HPDE6-E6E7 (cell line): ENCODE data around the gene CSRP1.
"Not testable (repeated sequence)": the region's sequence is repeated elsewhere in the genome, so short reads cannot be mapped to it uniquely, and the experiment has no call there.

ENCODE experiments used
- DNase-seq: peaks from one replicate; pipeline ENCODE4 v3.0.0; 2011; ENCODE audit warnings: missing footprints; ENCODE audit errors: extremely low spot score

The CSRP1 gene

DNA sequence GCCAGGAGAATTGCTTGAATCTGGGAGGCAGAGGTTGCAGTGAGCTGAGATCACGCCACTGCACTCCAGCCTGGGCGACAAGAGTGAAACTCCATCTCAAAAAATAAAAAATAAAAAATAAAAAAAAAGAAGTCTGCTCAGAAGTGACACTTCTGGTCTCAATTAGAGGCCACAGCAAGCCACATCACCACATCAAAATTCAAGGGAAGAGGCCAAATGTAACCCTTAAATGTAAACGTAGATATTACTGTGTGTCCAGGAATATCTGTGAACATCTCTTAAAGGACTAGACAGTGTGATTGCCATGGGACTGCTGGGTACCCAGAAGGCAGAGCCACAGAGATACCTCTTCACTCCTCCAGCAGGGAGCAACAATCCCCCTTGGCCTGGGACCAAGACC lies 28.3 kb downstream of the CSRP1 start:
- DNase-seq = not testable (repeated sequence)

- DNase-seq = peak; percentile 72
These were observed 30.1 kb downstream of the CSRP1 start for GRCh38 chr1:201476670-201477344.

DNA sequence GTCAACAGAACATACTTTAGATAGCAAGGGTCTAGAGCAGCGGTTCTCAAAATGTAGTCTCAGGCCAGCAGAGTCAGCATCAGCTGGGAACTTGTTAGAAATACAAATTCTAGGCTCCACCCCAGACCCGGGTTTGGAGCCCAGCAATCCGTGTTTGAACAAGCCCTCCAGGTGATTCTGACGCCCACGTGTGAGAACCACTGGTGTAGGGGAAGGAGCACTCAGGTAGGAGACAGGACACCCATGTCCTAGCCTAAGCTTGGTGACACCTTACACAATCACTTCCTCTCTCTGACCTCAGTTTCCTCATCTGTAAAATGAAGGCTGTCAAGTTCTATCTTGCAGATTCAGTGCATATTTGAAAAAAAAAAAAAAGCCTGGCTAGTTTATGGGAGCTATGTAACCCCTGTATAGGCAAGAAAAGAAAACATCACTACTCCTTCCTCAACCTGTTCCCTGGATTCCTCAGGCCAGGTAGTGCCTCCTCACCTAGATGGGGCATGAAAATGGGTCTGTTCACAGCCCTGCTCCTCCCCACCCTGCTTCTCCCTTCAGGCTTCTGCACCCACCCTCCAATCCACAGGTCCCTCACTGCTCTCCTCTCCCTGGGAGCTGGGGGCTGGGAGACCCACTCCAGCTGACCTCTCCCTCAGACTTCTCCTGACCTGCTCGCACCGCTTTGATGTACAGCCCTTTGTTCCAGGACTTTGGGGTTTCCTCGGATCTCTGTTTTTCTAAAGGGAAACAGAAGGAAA lies 30.8 kb downstream of the CSRP1 start:
- DNase-seq = no peak

GRCh38 chr1:201475130-201475529 lies 31.8 kb downstream of the CSRP1 start:
- DNase-seq = no peak

DNA sequence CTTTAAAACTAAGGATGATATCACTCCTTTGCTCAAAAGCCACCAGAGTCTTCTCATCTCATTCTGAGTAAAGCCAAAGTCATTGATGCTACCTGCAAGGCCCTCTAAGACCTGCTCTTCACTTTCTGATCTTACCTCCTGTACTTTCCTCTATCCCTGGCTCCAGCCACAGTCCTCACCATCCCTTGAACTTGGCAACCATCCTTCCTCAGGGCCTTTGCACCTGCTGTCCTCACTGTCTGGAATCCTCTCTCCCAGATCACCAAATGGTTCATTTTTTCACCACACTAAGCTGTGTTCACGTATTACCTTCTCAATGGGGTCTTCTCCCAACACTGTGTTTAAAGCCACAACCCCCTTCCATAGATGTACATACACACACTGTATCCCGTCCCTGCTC lies 33.6 kb downstream of the CSRP1 start:
- no peak for DNase-seq

- DNase-seq = not testable (repeated sequence)
These were observed 34.6 kb downstream of the CSRP1 start for GRCh38 chr1:201472321-201472720.

- DNase-seq = no peak
These were observed 35.2 kb downstream of the CSRP1 start for GRCh38 chr1:201471772-201472171.

DNA sequence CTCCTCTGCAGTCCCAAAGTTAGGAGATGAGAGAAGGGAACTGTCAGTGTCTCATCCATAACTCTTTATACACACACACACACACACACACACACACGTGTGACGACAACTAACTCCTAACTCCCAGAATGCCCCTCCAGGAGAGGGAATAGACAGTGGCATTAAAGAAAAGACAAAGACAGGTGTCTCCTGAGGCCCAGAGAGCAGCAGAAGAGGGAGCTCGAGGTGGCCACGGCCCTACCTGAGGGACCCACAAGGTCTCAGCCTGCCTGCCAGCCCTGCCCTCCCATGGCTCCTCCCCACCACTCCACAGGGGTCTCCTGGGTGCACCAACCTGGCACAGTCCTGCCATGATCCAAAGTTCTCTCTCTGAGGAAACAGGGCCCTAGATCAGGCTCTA lies 36.3 kb downstream of the CSRP1 start:
- DNase-seq = no peak

DNA sequence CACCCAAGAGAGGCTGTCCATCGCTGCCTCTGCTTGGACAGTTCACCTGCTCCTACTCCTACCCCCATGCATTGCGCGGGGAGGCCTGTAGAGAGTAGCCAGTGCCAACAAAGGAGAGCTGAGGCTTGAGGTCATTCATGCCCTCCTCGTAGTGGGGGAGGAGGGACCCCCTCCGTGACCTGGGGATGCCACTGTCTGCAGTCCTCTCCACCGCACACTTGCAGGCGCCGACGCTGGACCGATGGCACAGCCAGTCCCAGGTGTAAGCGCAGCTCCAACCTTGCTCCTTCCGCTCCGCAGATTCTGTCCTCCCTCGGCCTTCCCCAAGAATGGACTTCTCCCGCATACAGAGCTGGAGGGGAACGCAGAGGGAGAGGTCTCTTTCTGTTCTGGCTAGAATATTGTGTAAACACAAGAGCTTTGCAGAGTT lies 37.3 kb downstream of the CSRP1 start:
- DNase-seq = no peak

DNA sequence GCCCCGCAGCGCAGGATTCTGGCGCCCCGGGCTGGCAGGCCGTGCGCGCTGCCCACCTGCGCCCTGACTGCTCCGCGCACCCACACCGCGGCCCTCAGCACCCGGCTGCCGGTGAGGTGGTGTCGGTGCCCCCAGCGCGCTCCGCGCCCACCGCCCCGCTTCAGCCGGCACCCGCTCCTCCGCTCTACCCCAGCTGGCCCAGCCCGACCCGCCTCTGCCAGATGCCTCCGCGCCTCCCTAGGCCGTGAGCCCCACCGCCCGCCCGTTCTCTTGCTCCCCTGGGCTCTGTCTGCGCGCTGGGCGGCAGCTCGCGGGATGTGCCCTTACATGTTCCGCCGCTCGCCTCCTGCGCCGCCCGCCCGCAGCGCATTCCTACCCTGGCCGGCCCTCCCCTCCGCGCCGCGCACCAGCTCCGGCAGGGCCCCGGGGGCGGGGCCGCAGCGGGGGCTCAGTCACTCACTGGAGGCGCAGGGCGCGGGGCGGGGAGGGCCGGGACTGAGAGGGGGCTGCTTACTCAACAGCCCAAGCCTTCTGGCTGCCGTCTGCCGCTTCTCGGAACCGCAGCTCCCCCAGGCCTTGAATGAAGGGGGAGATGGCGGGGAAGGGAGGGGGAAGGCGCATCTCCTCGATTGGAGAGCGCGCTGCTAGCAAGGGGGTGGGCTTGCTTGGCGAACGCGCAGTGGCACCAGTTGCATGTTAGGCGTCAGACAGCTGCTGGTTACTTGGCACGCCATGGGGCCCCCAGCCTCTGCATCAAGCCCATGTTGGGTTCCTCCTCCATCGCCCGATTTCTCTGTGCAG lies 37.9 kb downstream of the CSRP1 start, which contains the start of gene PHLDA3:
Gene PHLDA3 (minus strand): TSS at position 345 of the 801 bp plus-strand sequence. CDS start 402 bp downstream, outside the sequence.
- DNase-seq = peak; percentile 83

DNA sequence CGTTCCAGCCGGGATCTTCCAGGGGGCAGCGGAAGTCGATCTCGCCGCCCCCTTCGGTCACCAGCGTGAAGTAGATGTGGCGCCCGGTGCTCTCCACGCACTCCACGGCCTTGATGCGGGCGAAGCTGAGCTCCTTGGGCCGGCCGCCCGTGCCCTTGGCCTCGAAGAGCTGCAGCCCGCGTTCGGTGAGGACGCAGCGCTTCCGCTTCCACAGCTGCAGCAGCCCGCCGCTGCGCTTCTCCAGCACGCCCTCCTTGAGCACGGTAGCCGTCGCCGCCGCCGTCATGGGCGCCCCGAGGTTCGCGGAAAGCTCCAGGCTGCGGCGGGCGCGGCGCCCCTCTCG lies 38.5 kb downstream of the CSRP1 start:
- DNase-seq = no peak

- no peak for DNase-seq
These were observed 40.4 kb downstream of the CSRP1 start for GRCh38 chr1:201466492-201466891.

- no peak for DNase-seq
These were observed 41.1 kb downstream of the CSRP1 start for GRCh38 chr1:201465698-201466290.

DNA sequence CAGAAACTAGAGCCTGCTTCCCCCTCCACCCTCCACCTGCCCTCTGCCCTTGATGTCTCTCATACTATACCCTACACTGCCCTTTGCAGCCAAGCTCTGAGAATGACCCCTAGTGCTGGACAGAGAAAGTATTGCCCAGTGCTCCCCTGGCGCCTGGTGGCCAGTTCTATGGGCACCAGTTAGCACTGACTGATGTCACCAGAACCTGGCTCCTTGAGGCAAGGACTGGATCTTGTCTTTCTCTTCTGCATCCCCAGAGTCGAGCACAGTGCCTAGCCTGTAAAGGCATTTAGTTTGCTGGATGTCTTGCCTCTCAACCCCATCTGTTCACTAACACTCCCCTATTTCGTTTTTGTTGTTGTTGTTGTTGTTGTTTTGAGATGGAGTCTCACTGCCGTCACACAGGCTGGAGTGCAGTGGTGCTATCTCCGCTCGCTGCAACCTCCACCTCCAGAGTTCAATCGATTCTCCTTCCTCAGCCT lies 43.8 kb downstream of the CSRP1 start:
- no peak for DNase-seq

- peak; percentile 97 for DNase-seq
These were observed 45.1 kb downstream of the CSRP1 start for GRCh38 chr1:201461645-201462441.

DNA sequence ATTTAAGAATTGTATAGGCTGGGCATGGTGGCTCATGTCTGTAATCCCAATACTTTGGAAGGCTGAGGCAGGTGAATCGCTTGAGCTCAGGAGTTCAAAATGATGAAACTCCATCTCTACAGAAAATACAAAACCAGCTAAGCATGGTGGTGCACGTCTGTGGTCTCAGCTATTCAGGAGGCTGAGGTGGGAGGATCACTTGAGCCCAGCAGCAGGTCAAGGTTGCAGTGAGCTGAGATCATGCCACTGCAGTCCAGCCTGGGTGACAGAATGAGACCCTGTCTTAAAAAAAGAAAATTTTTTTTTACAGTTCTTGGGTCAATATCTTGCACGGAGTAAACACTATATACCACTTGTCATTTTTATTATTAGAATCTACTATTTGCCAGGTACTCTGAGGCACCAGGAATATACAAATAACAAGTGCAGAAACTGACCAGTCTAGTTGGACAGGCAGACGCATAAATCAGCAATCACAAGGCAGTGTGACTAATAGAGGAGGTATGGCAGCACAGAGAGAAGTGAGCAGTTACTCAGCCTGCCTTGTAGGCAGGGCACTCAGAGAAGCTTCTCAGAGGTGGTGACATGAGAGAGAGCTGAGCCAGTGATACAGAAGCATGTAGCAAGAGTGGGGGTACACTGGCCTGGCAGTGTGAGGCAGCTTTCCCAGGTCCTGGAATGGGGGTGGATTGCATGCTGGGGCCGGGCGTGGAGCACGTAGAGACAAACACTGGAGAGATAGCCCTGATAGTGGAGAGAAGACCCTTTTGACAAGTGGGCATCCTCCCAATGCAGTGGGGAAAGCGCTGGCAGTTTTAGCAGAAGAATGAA lies 45.9 kb downstream of the CSRP1 start:
- peak; percentile 76 for DNase-seq

- DNase-seq = no peak
These were observed 47.1 kb downstream of the CSRP1 start for GRCh38 chr1:201459775-201460174.

GRCh38 chr1:201459052-201459451 lies 47.9 kb downstream of the CSRP1 start:
- no peak for DNase-seq

GRCh38 chr1:201457508-201457960 lies 49.4 kb downstream of the CSRP1 start:
- DNase-seq = no peak
